Measurements from ENCODE around the gene FKBP6. TPM values are rescaled to one million over a fixed set of nuclear protein-coding genes. Genes with fewer than 3 reads are reported as not detected.

FKBP6 gene
- total and polyA plus RNA-seq, 8 donors, result 0.18 to 0.91 (median 0.34) TPM; not detected in 2

GRCh38 chr7:73332447-73332846 is 4.5 kb downstream of the FKBP6 start:
- no peaks in the 10 kb centered on the region for H3K4me1 ChIP-seq
- no peak overlapping the region for H3K4me3 ChIP-seq
- no peak for TF ChIP-seq CTCF (IDR thresholded peaks at IDR 0.05)
- ATAC-seq, result peak; percentile 69
- no peak for DNase-seq
- no peaks in the 10 kb centered on the region for H3K9me3 ChIP-seq
- H3K27ac ChIP-seq, result no peak overlapping the region
- no peaks in the 10 kb centered on the region for H3K27me3 ChIP-seq
- no peaks in the 10 kb centered on the region for H3K36me3 ChIP-seq
- intact Hi-C loops (cut with DNase I), result no loop called here

DNA sequence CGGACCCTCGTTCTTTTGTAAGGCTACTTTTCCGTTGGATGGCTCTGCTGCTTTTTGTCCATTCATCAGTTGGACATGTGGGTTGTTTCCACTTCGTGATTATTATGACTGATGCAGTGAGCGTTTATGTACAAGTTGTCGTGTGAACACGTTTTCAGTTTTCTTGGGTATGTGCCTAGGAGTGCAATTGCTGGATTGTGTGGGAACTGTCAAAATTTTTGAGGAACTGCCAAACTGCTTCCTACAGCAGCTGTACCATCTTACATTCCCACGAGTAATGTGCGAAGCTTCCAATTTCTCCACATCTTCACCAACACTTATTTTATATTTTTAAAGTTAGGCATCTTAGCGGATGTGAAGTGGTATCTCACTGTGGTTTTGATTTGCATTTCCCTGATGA is 10.4 kb downstream of the FKBP6 start:
- ATAC-seq (no peak), DNase-seq (peak in 2 of 4 donors; percentile 17 to 40)
- H3K27me3 ChIP-seq, result peaks cover 0 to 7% of the 10 kb centered on the region in 2 donors
- no peaks in the 10 kb centered on the region for H3K9me3 ChIP-seq
- no peak overlapping the region for H3K27ac ChIP-seq
- no peak overlapping the region for H3K4me3 ChIP-seq
- intact Hi-C loops (cut with DNase I), result no loop called here
- H3K36me3 ChIP-seq, result no peaks in the 10 kb centered on the region
- H3K4me1 ChIP-seq, result no peaks in the 10 kb centered on the region
- TF ChIP-seq CTCF (IDR thresholded peaks at IDR 0.05), result no peak

DNA sequence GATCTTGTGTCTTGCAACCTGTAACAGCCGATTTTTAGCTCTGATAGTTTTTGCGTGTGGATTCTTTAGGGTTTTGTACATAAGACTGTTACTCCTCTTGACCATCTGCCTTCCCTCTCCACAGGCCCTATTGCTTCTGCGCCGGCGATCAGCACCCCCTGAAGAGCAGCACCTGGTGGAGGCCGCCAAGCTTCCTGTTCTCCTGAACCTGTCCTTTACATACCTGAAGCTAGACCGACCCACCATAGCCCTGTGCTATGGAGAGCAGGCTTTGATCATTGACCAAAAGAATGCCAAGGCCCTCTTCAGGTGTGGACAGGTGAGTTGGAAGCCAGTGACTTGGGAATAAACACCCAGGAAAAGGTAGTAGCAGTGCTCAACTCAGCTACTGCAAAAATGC is 12.6 kb downstream of the FKBP6 start:
- ATAC-seq (no peak), DNase-seq (no peak)
- H3K9me3 ChIP-seq, result no peaks in the 10 kb centered on the region
- H3K27me3 ChIP-seq, result peaks cover 0 to 7% of the 10 kb centered on the region in 2 donors
- no peak overlapping the region for H3K27ac ChIP-seq
- intact Hi-C loops (cut with DNase I), result loop anchor here in 1 of 2 donors (10.0 kb wide), 1 partner anchor 104 kb away; no protein-coding TSS in a partner anchor
- no peaks in the 10 kb centered on the region for H3K36me3 ChIP-seq
- H3K4me3 ChIP-seq, result no peak overlapping the region
- no peak for TF ChIP-seq CTCF (IDR thresholded peaks at IDR 0.05)
- H3K4me1 ChIP-seq, result no peaks in the 10 kb centered on the region

GRCh38 chr7:73341877-73342276 is 13.9 kb downstream of the FKBP6 start:
- TF ChIP-seq CTCF (IDR thresholded peaks at IDR 0.05), result no peak
- ATAC-seq (peak; percentile 48), DNase-seq (no peak)
- Histone ChIP-seq H3K9me3 (no peaks in the 10 kb centered on the region), H3K27ac (no peak overlapping the region), H3K27me3 (peaks cover 0 to 7% of the 10 kb centered on the region in 2 donors), H3K36me3 (no peaks in the 10 kb centered on the region), H3K4me1 (no peaks in the 10 kb centered on the region), H3K4me3 (no peak overlapping the region)
- intact Hi-C loops (cut with DNase I), result loop anchor here in 1 of 2 donors (10.0 kb wide), 1 partner anchor 103 kb away; no protein-coding TSS in a partner anchor

DNA sequence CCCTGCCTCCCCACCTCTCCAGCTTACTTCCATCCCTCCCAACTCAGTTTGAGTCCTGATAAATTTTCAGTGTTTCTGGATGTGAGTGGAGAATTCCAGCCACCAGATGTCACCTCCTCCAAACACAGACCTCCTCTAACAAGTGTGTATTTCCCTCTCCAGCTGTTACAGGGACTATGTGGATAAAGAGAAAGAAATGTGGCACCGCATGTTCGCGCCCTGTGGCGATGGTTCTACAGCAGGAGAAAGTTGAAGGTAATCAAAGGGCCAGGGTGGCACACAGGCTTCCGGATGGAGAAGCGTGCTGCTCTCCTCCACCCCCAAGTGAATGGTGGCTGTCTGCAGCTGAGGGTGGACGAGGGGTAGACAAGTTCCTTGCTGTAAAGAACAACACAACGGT is 14.7 kb downstream of the FKBP6 start:
- H3K4me3 ChIP-seq, result no peak overlapping the region
- H3K27ac ChIP-seq, result no peak overlapping the region
- no peaks in the 10 kb centered on the region for H3K4me1 ChIP-seq
- DNase-seq (peak in 2 of 4 donors; percentile 59 to 77), ATAC-seq (peak; percentile 86)
- no peak for TF ChIP-seq CTCF (IDR thresholded peaks at IDR 0.05)
- no peaks in the 10 kb centered on the region for H3K36me3 ChIP-seq
- intact Hi-C loops (cut with DNase I), result loop anchor here in 1 of 2 donors (10.0 kb wide), 1 partner anchor 102 kb away; no protein-coding TSS in a partner anchor
- H3K9me3 ChIP-seq, result no peaks in the 10 kb centered on the region
- H3K27me3 ChIP-seq, result peaks cover 0 to 7% of the 10 kb centered on the region in 2 donors
